HepG2 (cell line): ENCODE data around the gene RINL. TPM values are rescaled to one million over a fixed set of nuclear protein-coding genes. Genes with fewer than 3 reads are reported as not detected.
A peak's percentile ranks its signal among the peaks of the same experiment; 100 is the strongest.

Experiments used
- DMAP1 ChIP-seq: IDR thresholded peaks from 2 replicates; pipeline ENCODE4 v1.6.1; 2016
- FOXK2 ChIP-seq: fragments of 450-650 bp; IDR thresholded peaks from 2 replicates; pipeline ENCODE4 v1.6.1; 2016
- GATAD1 ChIP-seq: IDR thresholded peaks from 2 replicates; pipeline ENCODE4 v1.6.1; 2016; ENCODE audit warnings: missing genetic modification reagents, missing compliant biosample characterization
- KDM2A ChIP-seq: sonication (generic); formaldehyde crosslinking; IDR thresholded peaks from 2 replicates; pipeline ENCODE4 v1.4.0; 2020; ENCODE audit warnings: low read depth, missing genetic modification reagents, borderline replicate concordance
- MXI1 ChIP-seq: IDR thresholded peaks from 3 replicates; pipeline ENCODE4 v1.6.1; 2012; ENCODE audit warnings: low read depth, low read length, inconsistent platforms, borderline replicate concordance
- NFYB ChIP-seq: sonication (generic); formaldehyde crosslinking; IDR thresholded peaks from 2 replicates; pipeline ENCODE4 v1.4.0; 2020; ENCODE audit warnings: missing genetic modification reagents
- NFYC ChIP-seq: IDR thresholded peaks from 2 replicates; pipeline ENCODE4 v1.6.1; 2016; ENCODE audit warnings: missing genetic modification reagents, missing compliant biosample characterization
- PHF8 ChIP-seq: sonication (generic); formaldehyde crosslinking; IDR thresholded peaks from 2 replicates; pipeline ENCODE4 v1.5.0; 2020; ENCODE audit warnings: missing genetic modification reagents
- POLR2AphosphoS5 ChIP-seq: IDR thresholded peaks from 2 replicates; pipeline ENCODE4 v1.6.1; 2012; ENCODE audit warnings: low read depth, low read length
- PPARG ChIP-seq: conservative IDR thresholded peaks from 2 replicates; pipeline ENCODE4 v1.6.1; 2016; ENCODE audit warnings: missing biosample characterization, missing genetic modification reagents
- RAD21 ChIP-seq: fragments of 450-650 bp; formaldehyde crosslinking; IDR thresholded peaks from 2 replicates; pipeline ENCODE4 v1.5.0; 2020; ENCODE audit warnings: mild to moderate bottlenecking
- RFX5 ChIP-seq: IDR thresholded peaks from 2 replicates; pipeline ENCODE4 v1.6.1; 2011; ENCODE audit warnings: low read depth, low read length, improper control_type of control experiment
- RORA ChIP-seq: sonication (generic); formaldehyde crosslinking; IDR thresholded peaks from 2 replicates; pipeline ENCODE4 v1.5.0; 2020; ENCODE audit warnings: mild to moderate bottlenecking, missing genetic modification reagents, moderate library complexity
- SOX6 ChIP-seq, 2 experiments: fragments of 450-650 bp in 1 of 2; sonication (generic) in 1 of 2; formaldehyde crosslinking in 1 of 2; IDR thresholded peaks; 2 replicates each; pipeline versions ENCODE4 v1.4.0 to v1.6.1; 2017 to 2020; ENCODE audit warnings: antibody characterized with exemption in 1 of 2, mild to moderate bottlenecking in 1 of 2, missing genetic modification reagents in 1 of 2
- SP4 ChIP-seq: sonication (generic); formaldehyde crosslinking; IDR thresholded peaks from 2 replicates; pipeline ENCODE4 v1.8.1; 2023; ENCODE audit warnings: mild to moderate bottlenecking, missing genetic modification reagents
- SRF ChIP-seq: IDR thresholded peaks from 2 replicates; pipeline ENCODE4 v1.6.1; 2011; ENCODE audit warnings: mild to moderate bottlenecking, low read depth, low read length, moderate library complexity
- SRY ChIP-seq: sonication (generic); formaldehyde crosslinking; IDR thresholded peaks from 2 replicates; pipeline ENCODE4 v1.8.0; 2022; ENCODE audit warnings: mild to moderate bottlenecking, missing genetic modification reagents
- ZNF317 ChIP-seq: sonication (generic); formaldehyde crosslinking; IDR thresholded peaks from 2 replicates; pipeline ENCODE4 v1.5.0; 2020; ENCODE audit warnings: mild to moderate bottlenecking, missing genetic modification reagents
- ZNF460 ChIP-seq: sonication (generic); formaldehyde crosslinking; IDR thresholded peaks from 2 replicates; pipeline ENCODE4 v1.5.1; 2020; ENCODE audit warnings: missing genetic modification reagents, mild to moderate bottlenecking, borderline replicate concordance
- polyA plus RNA-seq, 8 experiments: library from polyadenylated mRNA; depleted of rRNA in 3 of 8; stranded (reverse) in 7 of 8; unstranded in 1 of 8; fragments of >200 nt; fragmentation: Illumina TruSeq in 4 of 8; extraction: Trizol in 4 of 8; gene quantifications; 2 replicates each; pipeline versions ENCODE4 v1.2.1 to v1.2.3, GENCODE V29; 2011 to 2016; ENCODE audit warnings: low read depth in 4 of 8, missing spikeins in 1 of 8, mixed read lengths in 1 of 8; ENCODE audit not compliant: insufficient read depth in 1 of 8
- total RNA-seq, 5 experiments: library from RNA; depleted of rRNA; stranded (reverse); fragments of >200 nt; fragmentation: Illumina TruSeq; extraction: Trizol; gene quantifications; 2 replicates each; pipeline ENCODE4 v1.2.3, GENCODE V29; 2016; ENCODE audit warnings: low read depth in 1 of 5
- TF ChIP-seq, protein P1 (sequence below): IDR thresholded peaks from 2 replicates; pipeline ENCODE4 v1.6.1; 2016; ENCODE audit warnings: missing compliant biosample characterization, missing genetic modification reagents, borderline replicate concordance
- TF ChIP-seq, protein P2 (sequence below): sonication (generic); formaldehyde crosslinking; IDR thresholded peaks from 2 replicates; pipeline ENCODE4 v1.4.0; 2020; ENCODE audit warnings: missing genetic modification reagents, borderline replicate concordance
- TF ChIP-seq, protein P3 (sequence below): fragments of 450-650 bp; IDR thresholded peaks from 2 replicates; pipeline ENCODE4 v1.6.1; 2016
- TF ChIP-seq, protein P4 (sequence below): sonication (generic); formaldehyde crosslinking; IDR thresholded peaks from 2 replicates; pipeline ENCODE4 v1.5.0; 2020; ENCODE audit warnings: mild to moderate bottlenecking, missing genetic modification reagents

The RINL gene
- total and polyA plus RNA-seq, 2 of the 13 experiments (the other 11 are each of a cell fraction or from before 2014, with no cell fraction given): 11.4 to 18.0 TPM

DNA sequence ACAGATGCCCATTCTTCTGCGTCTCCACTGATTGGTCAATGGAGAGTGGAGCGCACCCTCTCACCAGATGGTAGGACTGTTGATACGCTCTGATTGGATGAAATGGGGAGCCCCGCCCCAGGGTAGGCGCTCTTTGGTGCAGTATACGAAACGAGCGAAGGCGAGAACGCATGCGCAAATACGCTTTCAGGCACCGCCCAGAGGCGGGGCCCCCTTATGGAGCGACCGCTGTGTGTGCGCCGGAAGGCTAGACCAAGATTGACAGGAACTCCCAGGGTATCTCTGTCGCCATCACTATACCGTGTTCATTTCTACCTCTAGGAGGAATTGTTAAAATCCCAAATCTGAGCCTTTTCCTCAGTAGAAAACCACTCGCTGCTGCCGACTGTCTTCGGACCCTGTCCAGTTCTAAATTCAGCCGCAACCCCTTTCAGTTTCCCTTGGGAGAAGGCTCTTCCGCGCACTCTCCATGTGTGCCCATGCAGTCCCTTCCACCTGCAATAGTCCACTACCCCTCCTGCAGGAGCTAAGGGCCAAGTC is 27.6 kb downstream of the RINL start (continued):
- TF ChIP-seq RAD21 (peak; percentile 50), SRF (peak; percentile 17; the same call in 1 of the 2 replicates), PHF8 (CRISPR knock-in tag) (0 out of 2 replicates have a peak, but pooled peaks have one; percentile 16), NFYB (CRISPR knock-in tag) (peak; percentile 82), GATAD1 (peak; percentile 50), KDM2A (CRISPR knock-in tag) (peak; percentile 29; the same call in 1 of the 2 replicates), PPARG (CRISPR knock-in tag) (no peak), FOXK2 (no peak), RORA (CRISPR knock-in tag) (no peak), MXI1 (peak; percentile 79; the same call in 1 of the 3 replicates), POLR2AphosphoS5 (peak; percentile 92), NFYC (peak; percentile 84; the same call in 1 of the 2 replicates), SRY (CRISPR knock-in tag) (0 out of 2 replicates have a peak, but pooled peaks have one; percentile 58), ZNF317 (CRISPR knock-in tag) (0 out of 2 replicates have a peak, but pooled peaks have one; percentile 13), ZNF460 (CRISPR knock-in tag) (no peak), DMAP1 (CRISPR knock-in tag) (peak; percentile 62; the same call in 1 of the 2 replicates), RFX5 (peak; percentile 85), SP4 (CRISPR knock-in tag) (0 out of 2 replicates have a peak, but pooled peaks have one; percentile 10), SOX6 (IDR thresholded peaks at IDR 0.05) (no peak), SOX6 (CRISPR knock-in tag; IDR thresholded peaks at IDR 0.05) (peak; percentile 30; the same call in 1 of the 2 replicates)
- TF ChIP-seq, protein P1, sequence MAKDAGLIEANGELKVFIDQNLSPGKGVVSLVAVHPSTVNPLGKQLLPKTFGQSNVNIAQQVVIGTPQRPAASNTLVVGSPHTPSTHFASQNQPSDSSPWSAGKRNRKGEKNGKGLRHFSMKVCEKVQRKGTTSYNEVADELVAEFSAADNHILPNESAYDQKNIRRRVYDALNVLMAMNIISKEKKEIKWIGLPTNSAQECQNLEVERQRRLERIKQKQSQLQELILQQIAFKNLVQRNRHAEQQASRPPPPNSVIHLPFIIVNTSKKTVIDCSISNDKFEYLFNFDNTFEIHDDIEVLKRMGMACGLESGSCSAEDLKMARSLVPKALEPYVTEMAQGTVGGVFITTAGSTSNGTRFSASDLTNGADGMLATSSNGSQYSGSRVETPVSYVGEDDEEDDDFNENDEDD: peak; percentile 10; the same call in 1 of the 2 replicates
- TF ChIP-seq, protein P2, sequence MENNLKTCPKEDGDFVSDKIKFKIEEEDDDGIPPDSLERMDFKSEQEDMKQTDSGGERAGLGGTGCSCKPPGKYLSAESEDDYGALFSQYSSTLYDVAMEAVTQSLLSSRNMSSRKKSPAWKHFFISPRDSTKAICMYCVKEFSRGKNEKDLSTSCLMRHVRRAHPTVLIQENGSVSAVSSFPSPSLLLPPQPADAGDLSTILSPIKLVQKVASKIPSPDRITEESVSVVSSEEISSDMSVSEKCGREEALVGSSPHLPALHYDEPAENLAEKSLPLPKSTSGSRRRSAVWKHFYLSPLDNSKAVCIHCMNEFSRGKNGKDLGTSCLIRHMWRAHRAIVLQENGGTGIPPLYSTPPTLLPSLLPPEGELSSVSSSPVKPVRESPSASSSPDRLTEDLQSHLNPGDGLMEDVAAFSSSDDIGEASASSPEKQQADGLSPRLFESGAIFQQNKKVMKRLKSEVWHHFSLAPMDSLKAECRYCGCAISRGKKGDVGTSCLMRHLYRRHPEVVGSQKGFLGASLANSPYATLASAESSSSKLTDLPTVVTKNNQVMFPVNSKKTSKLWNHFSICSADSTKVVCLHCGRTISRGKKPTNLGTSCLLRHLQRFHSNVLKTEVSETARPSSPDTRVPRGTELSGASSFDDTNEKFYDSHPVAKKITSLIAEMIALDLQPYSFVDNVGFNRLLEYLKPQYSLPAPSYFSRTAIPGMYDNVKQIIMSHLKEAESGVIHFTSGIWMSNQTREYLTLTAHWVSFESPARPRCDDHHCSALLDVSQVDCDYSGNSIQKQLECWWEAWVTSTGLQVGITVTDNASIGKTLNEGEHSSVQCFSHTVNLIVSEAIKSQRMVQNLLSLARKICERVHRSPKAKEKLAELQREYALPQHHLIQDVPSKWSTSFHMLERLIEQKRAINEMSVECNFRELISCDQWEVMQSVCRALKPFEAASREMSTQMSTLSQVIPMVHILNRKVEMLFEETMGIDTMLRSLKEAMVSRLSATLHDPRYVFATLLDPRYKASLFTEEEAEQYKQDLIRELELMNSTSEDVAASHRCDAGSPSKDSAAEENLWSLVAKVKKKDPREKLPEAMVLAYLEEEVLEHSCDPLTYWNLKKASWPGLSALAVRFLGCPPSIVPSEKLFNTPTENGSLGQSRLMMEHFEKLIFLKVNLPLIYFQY (CRISPR knock-in tag): no peak
- TF ChIP-seq, protein P3, sequence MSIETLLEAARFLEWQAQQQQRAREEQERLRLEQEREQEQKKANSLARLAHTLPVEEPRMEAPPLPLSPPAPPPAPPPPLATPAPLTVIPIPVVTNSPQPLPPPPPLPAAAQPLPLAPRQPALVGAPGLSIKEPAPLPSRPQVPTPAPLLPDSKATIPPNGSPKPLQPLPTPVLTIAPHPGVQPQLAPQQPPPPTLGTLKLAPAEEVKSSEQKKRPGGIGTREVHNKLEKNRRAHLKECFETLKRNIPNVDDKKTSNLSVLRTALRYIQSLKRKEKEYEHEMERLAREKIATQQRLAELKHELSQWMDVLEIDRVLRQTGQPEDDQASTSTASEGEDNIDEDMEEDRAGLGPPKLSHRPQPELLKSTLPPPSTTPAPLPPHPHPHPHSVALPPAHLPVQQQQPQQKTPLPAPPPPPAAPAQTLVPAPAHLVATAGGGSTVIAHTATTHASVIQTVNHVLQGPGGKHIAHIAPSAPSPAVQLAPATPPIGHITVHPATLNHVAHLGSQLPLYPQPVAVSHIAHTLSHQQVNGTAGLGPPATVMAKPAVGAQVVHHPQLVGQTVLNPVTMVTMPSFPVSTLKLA: peak; percentile 17; the same call in 1 of the 2 replicates
- TF ChIP-seq, protein P4, sequence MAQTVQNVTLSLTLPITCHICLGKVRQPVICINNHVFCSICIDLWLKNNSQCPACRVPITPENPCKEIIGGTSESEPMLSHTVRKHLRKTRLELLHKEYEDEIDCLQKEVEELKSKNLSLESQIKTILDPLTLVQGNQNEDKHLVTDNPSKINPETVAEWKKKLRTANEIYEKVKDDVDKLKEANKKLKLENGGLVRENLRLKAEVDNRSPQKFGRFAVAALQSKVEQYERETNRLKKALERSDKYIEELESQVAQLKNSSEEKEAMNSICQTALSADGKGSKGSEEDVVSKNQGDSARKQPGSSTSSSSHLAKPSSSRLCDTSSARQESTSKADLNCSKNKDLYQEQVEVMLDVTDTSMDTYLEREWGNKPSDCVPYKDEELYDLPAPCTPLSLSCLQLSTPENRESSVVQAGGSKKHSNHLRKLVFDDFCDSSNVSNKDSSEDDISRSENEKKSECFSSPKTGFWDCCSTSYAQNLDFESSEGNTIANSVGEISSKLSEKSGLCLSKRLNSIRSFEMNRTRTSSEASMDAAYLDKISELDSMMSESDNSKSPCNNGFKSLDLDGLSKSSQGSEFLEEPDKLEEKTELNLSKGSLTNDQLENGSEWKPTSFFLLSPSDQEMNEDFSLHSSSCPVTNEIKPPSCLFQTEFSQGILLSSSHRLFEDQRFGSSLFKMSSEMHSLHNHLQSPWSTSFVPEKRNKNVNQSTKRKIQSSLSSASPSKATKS (CRISPR knock-in tag): no peak
